C1 segment of cervical spinal cord (tissue), 14 donors: Measurements from ENCODE around the gene ZNF174.

ENCODE experiments used
- DNase-seq, 14 donors: peaks; one replicate each; lab custom pipeline; 2025; lab: John Stamatoyannopoulos, UW

Gene ZNF174

DNA sequence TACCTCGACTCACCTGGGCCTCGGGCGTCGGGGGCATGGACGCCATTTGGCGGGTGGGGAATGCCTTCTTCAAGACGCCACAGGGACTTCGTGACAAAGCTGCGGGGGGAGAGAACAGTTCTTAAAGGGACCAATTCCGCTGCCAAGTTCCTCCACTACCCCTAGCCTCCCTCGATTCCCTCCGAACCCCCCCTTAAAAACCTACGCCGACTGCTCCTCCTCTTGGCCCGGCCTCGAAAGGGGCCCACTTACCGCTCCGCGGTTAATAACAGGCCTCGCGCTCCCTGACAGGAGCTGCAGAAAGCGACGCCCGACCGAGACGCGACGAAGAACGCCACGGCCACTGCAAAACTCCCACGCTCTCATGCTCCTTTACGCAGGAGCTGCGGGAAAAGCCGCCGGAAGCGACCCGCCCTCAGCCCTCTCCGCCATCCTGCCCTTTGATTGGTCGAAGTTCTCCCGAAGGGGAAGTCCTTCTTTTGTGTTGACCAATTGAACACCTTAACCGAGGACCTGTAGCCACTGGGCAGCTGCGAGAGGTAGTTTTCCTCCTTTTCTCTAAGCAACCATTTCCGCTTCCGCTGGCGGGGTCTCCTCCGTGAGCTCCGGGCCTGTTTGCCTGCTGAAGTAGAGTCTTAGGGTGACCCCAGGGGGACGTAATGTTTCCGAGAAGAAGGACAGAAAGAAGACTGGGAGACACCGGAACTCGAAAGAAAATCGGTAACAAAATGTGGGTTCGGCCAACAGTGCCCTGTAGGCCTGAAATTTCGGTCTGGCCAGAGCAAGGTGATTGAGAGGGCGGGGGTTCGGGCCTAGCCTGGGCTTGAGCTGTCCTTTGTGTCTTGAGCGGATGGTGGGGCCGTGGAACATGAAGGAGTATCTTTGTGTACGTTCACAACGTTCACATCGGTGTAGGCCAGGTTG is 42.4 kb downstream of the ZNF174 start, which contains the start of the genes NAA60 and ZNF597:
Gene NAA60 (plus strand): TSS at position 573 of the 924 bp plus-strand sequence. CDS start 32,548 bp downstream, outside the sequence.
Gene ZNF597 (minus strand): TSS at position 397 of the 924 bp plus-strand sequence. CDS start 351 bp downstream, at position 46.
- DNase-seq: peak in 12 of 14 donors; percentile 36 to 90 (median 70)

DNA sequence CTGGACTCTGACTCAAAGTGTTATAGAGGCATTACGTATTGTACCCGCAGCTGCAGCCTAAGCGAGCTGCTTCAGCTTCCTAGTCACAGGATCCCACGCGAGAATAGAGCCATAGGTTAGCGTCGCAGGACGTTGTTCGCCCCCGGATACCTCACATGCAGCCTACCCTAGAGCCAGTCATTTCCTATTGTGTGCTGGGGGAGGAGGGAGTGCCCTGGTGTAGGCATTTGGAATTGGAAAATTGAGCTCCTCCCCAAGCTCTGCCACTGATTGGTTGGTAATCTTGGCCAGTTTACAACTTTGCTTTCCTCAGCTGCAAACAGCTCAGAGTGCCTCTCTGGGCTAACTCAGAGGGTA is 43.0 kb downstream of the ZNF174 start:
- DNase-seq: no peak

DNA sequence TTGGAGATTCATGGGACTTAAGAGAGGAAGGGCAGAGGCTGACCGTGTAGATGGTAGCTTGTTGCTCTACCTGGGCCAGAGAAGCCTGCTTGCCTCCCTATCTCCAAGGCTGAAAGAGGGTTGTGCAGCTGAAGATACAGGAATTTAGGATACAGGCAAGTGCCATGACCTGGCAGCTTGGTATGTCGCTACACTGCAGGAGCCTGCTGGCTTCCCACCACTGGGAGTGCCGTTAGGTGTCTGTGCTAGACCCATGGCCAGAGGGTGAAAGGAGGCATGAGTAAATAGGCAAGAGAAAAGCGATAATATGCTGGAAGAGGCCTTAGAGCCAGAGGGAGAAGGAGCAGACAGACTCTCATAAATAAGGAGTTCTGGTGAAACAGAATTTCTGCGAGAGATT is 53.1 kb downstream of the ZNF174 start:
- no peak for DNase-seq

DNA sequence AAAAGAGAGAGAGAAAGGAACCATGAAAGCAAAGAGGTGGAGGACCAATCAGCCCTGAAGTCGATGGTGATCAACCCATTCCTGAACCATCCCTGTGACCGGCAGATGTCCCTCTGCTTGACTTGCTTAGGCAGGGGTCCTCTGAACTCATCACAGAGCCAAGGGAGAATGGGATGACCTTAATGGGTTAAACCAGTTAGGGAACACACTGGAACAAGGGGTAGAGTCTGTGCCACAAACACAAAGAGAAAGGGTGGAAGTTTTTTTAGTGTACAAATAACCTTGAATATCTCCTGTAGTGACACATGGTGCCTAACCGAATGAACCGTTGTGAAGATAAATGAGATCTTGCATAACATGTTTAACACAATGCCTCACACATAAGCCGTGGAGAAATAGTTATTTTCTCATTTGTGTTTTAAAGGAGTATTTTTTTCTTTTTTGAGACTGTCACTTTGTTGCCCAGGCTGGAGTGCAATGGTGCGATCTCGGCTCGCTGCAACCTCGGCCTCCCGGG is 53.7 kb downstream of the ZNF174 start:
- no peak for DNase-seq

DNA sequence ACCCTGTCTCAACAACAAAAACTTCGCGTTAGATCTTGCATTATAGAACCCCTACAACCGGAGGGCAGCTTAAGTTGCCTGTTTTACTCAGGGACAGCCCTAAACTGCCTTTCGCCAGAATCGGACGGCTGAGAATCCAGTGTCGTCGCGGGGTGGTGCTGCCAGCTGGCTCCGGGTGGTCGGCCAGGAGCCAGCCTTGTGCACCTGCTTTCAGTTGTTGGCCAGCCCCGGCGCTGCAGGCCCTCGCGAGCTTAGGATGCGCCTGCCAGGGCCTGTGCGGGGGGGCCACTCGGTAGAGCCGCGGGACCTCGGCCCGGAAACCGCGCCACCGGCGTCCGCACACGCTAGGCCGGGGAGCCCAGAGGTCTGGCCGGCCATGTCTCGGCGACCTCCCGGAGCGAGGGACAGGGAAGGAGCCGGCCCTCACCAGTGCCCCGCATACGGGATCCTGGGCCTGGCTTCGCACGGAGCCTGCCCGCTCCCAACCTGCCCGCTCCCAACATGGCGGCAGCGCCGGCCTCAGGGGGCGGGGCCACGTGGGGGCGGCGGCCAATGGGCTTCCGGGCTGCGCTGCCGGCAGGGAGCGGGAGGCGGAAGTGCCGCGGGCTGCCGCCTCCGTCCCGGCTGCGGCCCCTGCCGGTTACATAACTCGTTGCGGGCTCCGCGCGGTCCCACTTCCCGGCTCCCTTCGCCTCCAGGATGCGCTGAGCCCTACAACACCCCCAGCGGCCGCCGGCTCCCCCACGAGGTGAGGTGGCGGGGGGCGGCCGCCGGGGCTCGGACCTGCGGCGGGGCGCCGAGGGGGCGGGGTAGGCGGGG is 56.6 kb downstream of the ZNF174 start:
- peak; percentile 79 to 97 (median 90) for DNase-seq

DNA sequence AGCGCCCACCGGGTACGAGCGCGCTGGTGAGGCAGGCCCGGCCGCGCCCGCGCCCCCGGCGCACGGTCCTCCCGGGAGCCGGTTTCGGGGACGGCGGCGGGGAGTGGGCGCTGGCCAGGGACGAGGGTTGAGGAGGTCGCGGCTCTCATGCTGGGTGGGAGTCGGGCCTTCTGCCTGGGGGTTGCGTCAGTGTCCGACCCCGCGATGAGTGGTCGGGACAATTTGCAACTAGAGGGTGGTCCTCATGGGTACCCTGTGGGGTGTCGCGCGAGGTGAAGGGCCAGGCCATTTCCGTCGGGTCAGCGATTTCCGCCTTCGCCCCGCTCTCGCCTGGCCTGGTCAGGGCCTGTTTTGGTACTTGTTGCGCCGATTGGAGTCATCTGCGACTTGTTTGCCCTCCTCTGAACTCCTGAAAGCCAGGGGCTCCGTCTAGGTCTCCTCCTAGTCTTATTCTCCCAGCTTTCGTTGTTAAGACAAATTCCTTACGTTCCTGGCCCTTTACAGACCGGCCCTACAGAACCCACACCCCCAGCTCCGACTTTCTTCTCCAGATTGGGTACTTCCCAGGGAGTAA is 57.4 kb downstream of the ZNF174 start:
- DNase-seq: peak in 9 of 14 donors; percentile 22 to 60 (median 38)

DNA sequence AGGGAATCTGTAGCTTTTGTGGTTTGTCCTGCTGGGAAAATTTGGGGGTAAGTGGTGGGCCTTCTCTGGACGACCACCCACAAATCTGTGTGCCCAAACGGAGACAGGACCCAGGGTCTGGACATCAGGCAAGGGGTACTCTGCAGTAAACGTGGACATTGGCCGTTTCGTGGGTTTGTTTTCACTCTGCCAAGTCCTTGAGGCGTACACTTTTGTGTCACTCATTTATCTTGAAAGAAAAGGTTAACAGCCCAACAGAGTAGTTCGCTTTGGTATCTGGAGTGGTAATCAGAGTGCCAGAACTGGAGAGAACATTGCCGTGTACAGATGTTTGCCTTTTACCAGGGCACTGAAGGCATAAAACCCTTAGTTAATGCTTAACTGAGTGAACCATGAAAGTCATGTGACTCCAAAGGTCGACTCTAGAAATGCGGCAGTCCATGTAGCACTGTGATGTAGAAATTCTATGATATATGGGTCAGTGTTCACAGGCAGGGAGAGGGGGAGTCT is 57.9 kb downstream of the ZNF174 start:
- peak in 2 of 14 donors; percentile 17 to 50 for DNase-seq
